HG03045 (cell line): ENCODE data around the gene NFU1.
"Not testable (repeated sequence)": the region's sequence is repeated elsewhere in the genome, so short reads cannot be mapped to it uniquely, and the experiment has no call there.

Experiments
- ATAC-seq: cut with Tn5 transposase; IDR thresholded peaks from one replicate; pipeline ENCODE4 v1.9.1; 2021; ENCODE audit warnings: mild to moderate bottlenecking, moderate library complexity; ENCODE audit not compliant: unreplicated experiment

Gene NFU1

GRCh38 chr2:69452687-69453086 is 15.5 kb upstream of the NFU1 start:
- ATAC-seq: no peak

GRCh38 chr2:69450735-69451416 is 13.6 kb upstream of the NFU1 start:
- ATAC-seq: no peak

DNA sequence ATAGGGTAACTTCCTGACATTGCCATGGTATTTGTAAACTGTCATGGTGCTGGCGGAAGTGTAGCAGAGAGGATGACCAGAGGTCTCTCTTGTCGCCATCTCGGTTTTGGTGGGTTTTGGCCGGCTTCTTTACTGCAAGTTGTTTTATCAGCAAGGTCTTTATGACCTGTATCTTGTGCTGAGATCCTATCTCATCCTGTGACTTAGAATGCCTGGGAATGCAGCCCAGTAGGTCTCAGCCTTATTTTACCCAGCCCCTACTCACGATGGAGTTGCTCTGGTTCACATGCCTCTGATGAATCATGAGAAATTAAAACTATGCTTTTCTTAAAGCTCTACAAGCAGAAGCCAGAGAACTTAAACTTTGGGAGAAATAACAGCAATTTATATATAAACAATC is 12.7 kb upstream of the NFU1 start:
- no peak for ATAC-seq

GRCh38 chr2:69443673-69444072 is 6.4 kb upstream of the NFU1 start:
- not testable (repeated sequence) for ATAC-seq

DNA sequence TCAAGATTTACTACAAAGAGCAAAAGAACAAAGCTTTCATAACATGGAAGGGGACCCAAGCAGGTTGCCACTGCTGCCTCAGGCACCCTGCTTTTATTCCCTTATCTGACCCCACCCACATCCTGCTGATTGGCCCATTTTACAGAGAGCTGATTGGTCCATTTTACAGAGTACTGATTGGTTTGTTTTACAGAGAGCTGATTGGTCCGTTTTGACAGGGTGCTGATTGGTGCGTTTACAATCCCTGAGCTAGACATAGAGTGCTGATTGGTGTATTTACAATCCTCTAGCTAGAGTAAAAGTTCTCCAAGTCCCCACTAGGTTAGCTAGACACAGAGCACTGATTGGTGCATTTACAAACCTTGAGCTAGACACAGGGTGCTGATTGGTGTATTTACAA is 2.3 kb upstream of the NFU1 start:
- not testable (repeated sequence) for ATAC-seq

DNA sequence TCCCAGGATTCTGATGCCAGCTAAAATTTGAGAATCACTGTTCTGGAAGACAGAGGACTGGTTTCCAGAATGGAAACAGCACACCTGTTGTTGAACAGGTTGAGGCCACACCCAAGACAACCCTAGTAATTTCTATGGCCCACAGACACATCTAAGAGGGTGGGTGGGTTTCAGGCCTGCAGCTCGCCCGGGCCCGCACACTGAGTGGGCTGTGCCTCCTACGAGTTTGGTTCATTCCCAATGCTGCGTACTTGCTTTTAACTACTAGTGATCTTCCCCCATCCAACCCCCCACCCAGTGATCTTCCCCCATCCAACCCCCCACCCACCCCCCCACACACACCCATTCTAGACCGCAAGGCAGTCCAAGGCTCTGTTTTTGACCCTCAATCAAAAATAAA is 1.3 kb upstream of the NFU1 start:
- no peak for ATAC-seq

GRCh38 chr2:69437751-69438154 is 518 bp upstream of the NFU1 start:
- no peak for ATAC-seq

- ATAC-seq: no peak
Measured at GRCh38 chr2:69436596-69436937, 668 bp downstream of the NFU1 start.

DNA sequence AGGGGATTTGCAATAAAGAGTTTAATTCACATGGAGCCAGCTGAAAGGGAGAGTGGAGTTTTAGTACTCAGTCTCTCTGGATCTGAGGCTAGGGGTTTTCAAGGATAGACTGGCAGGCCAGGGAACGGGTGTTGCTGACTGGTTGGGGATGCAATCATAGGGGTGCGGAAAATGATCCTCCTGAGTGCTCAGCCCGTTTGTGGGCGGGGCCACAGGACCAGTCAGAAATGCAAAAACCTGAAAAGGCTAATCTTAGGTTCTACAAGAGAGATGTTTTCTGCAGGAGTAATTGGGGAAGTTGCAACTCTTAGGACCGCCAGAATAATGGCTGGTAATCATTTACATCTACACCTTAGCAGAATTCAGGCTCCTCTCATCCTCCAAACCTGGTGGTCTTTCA is 2.5 kb downstream of the NFU1 start:
- ATAC-seq: no peak

- no peak for ATAC-seq
Measured at GRCh38 chr2:69429491-69430183, 7.6 kb downstream of the NFU1 start.

- ATAC-seq: no peak
Measured at GRCh38 chr2:69428981-69429380, 8.3 kb downstream of the NFU1 start.

DNA sequence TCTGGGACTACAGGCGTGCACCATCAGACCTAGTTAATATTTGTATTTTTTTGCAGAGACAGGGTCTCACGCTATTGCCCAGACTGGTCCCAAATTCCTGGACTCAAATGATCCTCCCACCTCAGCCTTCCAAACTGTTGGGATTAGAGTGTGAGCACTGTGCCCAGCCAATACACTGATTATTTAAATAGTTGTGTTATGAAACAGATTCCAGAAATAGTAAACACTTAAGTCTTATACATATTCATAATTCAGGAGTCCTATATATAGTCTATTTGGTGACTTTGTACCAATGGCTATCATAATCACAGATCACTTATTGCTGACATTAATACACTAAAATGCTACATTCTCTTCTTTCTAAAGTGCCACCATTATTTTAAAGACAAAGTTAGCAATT is 12.8 kb downstream of the NFU1 start:
- ATAC-seq: no peak

- no peak for ATAC-seq
Measured at GRCh38 chr2:69422198-69422597, 15.0 kb downstream of the NFU1 start.

DNA sequence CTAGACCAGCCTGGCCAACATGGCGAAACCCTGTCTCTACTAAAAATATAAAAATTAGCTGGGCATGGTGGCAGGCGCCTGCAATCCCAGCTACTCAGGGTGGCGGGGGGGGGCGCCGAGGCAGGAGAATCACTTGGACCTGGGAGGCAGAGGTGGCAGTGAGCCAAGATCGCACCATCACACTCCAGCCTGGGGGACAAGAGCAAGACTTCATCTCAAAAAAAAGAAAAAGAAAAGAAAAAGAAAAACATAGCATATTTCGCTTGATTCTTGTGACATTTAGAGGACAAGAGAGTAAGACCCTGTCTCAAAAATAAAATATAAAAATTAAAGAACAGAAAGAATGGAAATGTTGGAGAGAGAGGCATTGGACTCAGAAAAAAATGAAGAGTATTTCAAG is 18.1 kb downstream of the NFU1 start:
- ATAC-seq: not testable (repeated sequence)

- ATAC-seq: no peak
Measured at GRCh38 chr2:69416147-69416546, 21.1 kb downstream of the NFU1 start.

DNA sequence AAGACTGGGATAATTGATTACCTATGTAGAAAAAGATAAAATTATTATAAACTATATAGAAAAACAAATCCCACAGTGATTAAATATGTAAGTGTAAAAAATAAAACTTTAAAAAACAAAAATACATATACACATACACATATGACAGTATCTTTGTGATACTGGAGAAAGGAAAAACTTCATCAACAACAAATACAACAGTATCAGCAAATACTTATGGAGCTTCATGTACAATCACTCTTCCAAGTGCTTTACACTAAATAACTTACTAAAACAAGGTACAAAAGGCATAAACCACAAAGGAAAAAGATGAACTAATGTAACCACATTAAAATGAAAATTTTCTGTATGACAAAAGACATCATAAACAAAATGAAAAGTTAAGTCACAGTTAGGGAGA is 26.1 kb downstream of the NFU1 start:
- no peak for ATAC-seq

DNA sequence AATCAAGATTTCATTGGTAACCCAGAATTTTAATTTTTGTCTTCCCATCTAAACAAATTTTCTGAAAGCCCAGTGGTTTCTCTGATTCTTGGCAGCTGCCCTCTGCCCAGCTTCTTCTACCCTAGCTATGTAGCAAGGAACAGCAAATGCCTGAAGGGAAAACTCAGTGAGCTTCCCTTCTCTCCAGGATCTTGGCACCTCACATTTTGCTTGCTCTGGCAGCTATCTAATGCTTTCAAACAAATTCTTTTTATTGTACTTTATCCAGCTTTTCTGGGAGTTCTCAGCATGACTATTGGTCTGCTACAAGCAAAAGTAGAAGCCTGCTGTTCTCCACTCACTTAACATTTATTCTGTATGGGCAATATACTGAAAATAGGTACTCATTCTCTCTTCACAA is 31.9 kb downstream of the NFU1 start:
- no peak for ATAC-seq

DNA sequence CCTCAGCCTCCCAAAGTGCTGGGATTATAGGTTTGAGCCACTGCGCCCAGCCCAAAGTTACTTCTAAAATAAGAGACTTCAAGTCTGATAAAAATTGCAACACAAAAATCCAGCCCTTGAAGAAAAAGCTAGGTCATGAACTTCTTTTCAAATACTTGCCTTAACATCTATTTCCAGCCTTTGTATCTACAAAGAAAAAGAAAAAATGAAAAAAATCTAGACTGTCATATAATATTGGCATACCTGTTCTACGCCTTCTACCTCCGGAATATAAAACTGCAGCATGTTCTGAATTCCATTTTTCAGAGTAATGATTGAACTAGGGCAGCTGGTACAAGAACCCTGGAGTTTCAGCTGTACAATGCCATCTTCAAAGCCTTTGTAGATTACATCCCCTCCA is 37.1 kb downstream of the NFU1 start:
- no peak for ATAC-seq

GRCh38 chr2:69397234-69397633 is 40.0 kb downstream of the NFU1 start:
- no peak for ATAC-seq

DNA sequence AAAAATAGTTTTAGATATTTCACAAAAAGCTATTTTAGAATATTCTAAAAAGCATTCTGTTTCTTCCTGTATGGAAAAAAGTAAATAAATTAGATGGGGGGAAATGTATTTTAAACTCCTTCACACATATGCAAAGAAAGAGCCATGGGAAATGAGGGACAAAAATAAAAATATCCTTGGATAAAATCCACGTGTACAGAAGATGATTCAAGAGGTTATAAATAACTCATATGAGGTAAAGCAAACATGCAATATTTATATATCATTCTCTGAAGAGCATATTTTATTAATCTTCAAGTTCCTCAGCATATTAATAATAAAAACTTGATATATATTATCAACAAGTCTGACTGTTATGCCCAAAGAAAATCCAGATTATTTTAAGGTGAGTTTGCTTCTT is 41.4 kb downstream of the NFU1 start:
- no peak for ATAC-seq

- ATAC-seq: no peak
Measured at GRCh38 chr2:69393963-69394362, 43.3 kb downstream of the NFU1 start.

DNA sequence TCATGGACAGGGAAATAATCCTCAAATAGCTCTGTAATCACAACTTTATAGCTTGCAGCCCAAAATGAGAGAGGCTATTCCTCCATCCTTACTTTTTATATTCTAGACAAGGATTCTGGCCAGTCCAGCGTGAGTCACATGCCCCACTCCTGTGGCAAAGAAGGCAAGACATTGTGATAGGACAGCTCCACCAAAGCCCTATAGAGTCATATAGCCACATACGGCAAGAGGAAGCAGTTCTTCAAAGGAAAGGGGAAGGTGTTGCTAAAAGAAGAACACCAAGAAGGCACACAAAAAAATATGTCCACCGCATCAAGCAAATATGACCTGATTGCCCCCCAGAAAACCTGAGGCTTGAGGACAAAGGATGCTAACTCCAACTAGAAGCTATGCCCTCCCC is 46.8 kb downstream of the NFU1 start:
- no peak for ATAC-seq

DNA sequence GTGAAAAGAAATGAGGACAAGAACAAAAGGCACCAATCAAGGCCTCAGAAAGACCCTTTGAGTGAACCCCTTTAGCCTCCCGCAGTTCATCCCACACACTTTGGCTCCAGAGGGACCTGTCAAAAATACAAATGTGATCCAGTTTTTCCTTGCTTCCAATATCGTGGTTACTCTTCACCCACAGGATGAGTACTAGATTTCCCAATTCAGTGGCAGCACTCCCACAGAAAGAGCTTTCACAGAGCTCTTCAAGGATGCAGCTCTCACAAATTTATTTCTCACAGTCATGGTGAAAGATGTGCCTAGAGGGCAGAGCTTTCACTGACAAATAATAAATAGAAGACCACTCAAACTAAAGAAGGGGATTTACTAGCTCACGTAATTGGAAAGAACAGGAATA is 47.2 kb downstream of the NFU1 start:
- no peak for ATAC-seq
